Chondrocyte (in vitro differentiated cells): ENCODE data around the gene MACROH2A1. TPM values are rescaled to one million over a fixed set of nuclear protein-coding genes. Genes with fewer than 3 reads are reported as not detected.

Experiments
- DNase-seq: peaks from one replicate; pipeline ENCODE4 v3.0.0; 2021; ENCODE audit warnings: mixed read lengths, low spot score
- H3K27ac Mint-ChIP-seq: one replicate; pipeline ENCODE4 v1.8.0; 2021; ENCODE audit warnings: mild to moderate bottlenecking, moderate library complexity, mixed read lengths; ENCODE audit not compliant: unreplicated experiment
- H3K27me3 Mint-ChIP-seq: 2 replicates; pipeline ENCODE4 v1.8.0; 2021; ENCODE audit warnings: low read depth, mixed read lengths
- H3K36me3 Mint-ChIP-seq: 2 replicates; pipeline ENCODE4 v1.8.0; 2021; ENCODE audit warnings: low read depth, mixed read lengths
- H3K4me1 Mint-ChIP-seq: 2 replicates; pipeline ENCODE4 v1.8.0; 2021; ENCODE audit warnings: low read depth, mild to moderate bottlenecking, mixed read lengths
- H3K4me3 Mint-ChIP-seq: one replicate; pipeline ENCODE4 v1.8.0; 2021; ENCODE audit warnings: mild to moderate bottlenecking, moderate library complexity, mixed read lengths; ENCODE audit not compliant: unreplicated experiment
- H3K9me3 Mint-ChIP-seq: 2 replicates; pipeline ENCODE4 v1.8.0; 2021; ENCODE audit warnings: low read depth, mixed read lengths
- total RNA-seq: library from RNA; stranded (reverse); gene quantifications from 3 replicates; pipeline ENCODE4 v1.2.1, GENCODE V29; 2021
- TF ChIP-seq, protein P1 (sequence below): fragments of 200-600 bp; sonication (generic); IDR thresholded peaks from 2 replicates; pipeline ENCODE4 v1.5.0; 2021; ENCODE audit warnings: antibody characterized with exemption, mild to moderate bottlenecking, moderate library complexity

Gene MACROH2A1
- total RNA-seq, 1 donor from 2014 or later: 100 TPM

DNA sequence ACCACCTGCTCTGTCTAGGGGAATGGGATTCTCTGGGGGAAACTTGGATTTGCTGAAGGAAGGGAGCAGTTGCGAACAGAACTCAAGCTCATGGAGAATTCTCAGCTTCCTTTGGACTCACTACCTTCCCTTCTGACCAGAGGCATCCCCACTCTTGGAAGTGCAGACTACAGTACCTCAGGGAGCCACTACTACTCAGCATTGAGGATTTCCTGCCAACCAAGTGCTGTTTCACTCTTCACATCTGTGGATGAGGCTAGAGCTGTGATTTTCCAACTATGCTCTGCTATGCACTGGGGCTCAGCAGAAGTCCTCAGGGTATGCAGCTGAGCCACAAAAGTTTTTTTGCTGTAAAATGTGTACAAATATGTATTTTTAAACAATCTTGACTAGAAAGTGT, 43.9 kb downstream of the MACROH2A1 start:
- Mint-ChIP-seq H3K4me3 (no peak overlapping the region), H3K27ac (peak overlapping the region; percentile 75), H3K36me3 (peaks cover 13% of the 10 kb centered on the region), H3K4me1 (peaks cover 59% of the 10 kb centered on the region), H3K27me3 (no peaks in the 10 kb centered on the region), H3K9me3 (no peaks in the 10 kb centered on the region)
- no peak for DNase-seq
- TF ChIP-seq, protein P1, sequence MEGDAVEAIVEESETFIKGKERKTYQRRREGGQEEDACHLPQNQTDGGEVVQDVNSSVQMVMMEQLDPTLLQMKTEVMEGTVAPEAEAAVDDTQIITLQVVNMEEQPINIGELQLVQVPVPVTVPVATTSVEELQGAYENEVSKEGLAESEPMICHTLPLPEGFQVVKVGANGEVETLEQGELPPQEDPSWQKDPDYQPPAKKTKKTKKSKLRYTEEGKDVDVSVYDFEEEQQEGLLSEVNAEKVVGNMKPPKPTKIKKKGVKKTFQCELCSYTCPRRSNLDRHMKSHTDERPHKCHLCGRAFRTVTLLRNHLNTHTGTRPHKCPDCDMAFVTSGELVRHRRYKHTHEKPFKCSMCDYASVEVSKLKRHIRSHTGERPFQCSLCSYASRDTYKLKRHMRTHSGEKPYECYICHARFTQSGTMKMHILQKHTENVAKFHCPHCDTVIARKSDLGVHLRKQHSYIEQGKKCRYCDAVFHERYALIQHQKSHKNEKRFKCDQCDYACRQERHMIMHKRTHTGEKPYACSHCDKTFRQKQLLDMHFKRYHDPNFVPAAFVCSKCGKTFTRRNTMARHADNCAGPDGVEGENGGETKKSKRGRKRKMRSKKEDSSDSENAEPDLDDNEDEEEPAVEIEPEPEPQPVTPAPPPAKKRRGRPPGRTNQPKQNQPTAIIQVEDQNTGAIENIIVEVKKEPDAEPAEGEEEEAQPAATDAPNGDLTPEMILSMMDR: no peak

DNA sequence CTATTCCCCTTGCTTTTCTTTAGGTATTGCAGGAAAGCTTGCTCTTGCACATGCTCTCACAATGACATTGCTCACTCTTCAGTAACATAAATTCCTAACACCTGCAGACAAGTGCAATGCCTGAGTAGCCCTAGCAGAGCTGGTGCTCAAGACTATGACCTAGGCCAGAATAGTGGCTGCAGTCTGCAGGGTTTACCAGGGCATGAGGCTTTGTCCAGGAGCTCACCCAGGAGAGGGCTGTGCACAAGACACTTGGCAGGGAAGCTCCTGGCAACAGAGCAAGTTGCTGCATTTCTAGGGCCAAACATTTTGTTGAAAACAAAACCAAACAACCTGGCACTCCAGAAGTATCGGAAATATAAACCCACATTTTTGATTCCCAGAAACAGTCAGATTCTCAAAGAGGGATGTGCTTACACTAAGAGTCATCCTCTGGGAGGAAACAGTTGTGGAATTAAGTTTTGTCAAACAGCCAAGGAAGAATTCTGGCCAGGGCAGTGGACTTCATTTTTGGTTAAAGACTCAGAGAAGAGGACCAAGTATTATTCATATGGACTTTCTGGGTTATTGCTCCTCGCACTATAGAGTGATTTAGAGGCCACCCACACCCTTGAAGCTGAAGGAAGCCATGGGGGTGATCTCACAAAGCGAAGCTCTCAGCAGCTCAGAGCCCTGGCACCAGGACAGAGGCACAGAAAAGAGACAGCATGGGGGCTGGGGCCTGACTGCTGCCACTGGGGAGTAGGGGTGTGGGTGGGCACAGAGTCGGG, 44.9 kb downstream of the MACROH2A1 start:
- peaks cover 16% of the 10 kb centered on the region for H3K36me3 Mint-ChIP-seq
- H3K27ac Mint-ChIP-seq: peak overlapping the region; percentile 95
- H3K4me1 Mint-ChIP-seq: peaks cover 59% of the 10 kb centered on the region
- TF ChIP-seq, protein P1: no peak
- H3K4me3 Mint-ChIP-seq: no peak overlapping the region
- no peak for DNase-seq
- no peaks in the 10 kb centered on the region for H3K27me3 Mint-ChIP-seq
- no peaks in the 10 kb centered on the region for H3K9me3 Mint-ChIP-seq

DNA sequence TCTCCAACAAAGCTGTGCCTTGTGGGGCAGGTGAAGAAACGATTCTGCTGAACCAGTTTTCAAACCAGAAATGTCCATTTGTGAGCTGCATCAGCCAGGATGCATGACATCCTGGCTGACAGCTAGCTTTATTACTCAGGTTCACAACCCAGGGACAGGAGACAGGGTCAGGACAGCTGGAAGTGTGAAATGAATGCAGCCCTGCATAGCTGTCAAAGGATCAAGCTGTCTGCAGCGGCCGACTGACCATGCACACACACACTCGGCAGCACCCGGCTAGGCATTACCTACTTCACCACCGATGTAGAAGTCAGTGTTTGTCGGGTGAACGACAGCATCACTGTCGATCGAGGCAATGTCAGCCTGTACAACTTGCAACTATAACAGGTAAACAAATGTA, 48.5 kb downstream of the MACROH2A1 start:
- Mint-ChIP-seq H3K27ac (peak overlapping the region; percentile 12), H3K9me3 (no peaks in the 10 kb centered on the region)
- DNase-seq: no peak

DNA sequence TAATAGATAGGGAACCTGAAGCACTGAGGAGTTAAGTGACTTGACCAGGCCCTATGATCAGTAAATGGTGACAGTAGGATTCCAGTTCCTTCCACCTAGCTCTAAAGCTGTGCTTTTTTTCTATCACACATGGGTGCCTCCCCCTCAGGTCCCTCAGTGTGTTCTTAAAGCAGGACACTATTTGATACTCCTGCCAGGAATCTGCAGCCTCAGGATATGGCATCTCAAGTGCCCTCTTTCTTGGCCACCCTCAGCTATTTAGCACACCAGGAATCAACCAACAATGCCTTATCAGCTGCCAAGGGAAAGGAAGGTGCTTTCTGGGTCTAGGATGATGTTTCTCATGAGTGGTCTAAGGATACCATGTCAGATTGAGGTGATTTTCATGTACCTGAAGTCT, 49.1 kb downstream of the MACROH2A1 start:
- H3K4me1 Mint-ChIP-seq: peaks cover 25% of the 10 kb centered on the region
- no peaks in the 10 kb centered on the region for H3K9me3 Mint-ChIP-seq
- no peaks in the 10 kb centered on the region for H3K27me3 Mint-ChIP-seq
- H3K27ac Mint-ChIP-seq: no peak overlapping the region
- no peak for DNase-seq
- peaks cover 17% of the 10 kb centered on the region for H3K36me3 Mint-ChIP-seq
- TF ChIP-seq, protein P1: no peak
- no peak overlapping the region for H3K4me3 Mint-ChIP-seq

More for the DNA sequence above, 48.5 kb downstream of the MACROH2A1 start:
- Mint-ChIP-seq H3K27me3 (no peaks in the 10 kb centered on the region), H3K4me3 (no peak overlapping the region), H3K4me1 (peaks cover 29% of the 10 kb centered on the region), H3K36me3 (peaks cover 18% of the 10 kb centered on the region)
- TF ChIP-seq, protein P1: no peak

DNA sequence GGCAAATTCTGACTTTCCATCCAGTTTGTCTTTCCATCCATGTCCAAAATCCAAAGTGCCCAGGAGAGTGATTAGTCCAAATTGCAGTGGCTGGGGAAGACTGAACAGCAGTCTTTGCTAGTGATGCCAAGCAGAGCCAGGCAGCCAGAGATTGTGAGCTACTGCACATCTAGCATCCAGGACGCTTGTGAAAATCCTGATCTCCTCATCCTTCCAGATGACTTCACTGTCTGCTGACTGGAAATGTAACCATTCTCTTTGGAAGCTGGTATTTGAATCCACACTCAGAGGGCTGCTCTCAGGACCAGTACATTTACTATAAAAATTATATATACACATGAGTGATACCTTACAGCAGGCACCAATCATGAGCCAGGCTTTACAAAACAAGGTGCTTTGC, 49.6 kb downstream of the MACROH2A1 start:
- TF ChIP-seq, protein P1: no peak
- H3K9me3 Mint-ChIP-seq: no peaks in the 10 kb centered on the region
- DNase-seq: no peak
- no peaks in the 10 kb centered on the region for H3K27me3 Mint-ChIP-seq
- H3K27ac Mint-ChIP-seq: no peak overlapping the region
- H3K4me3 Mint-ChIP-seq: no peak overlapping the region
- peaks cover 23% of the 10 kb centered on the region for H3K4me1 Mint-ChIP-seq
- H3K36me3 Mint-ChIP-seq: peaks cover 17% of the 10 kb centered on the region
